ENCODE measurements around the gene NDUFAF4. TPM values are rescaled to one million over a fixed set of nuclear protein-coding genes. Genes with fewer than 3 reads are reported as not detected.
"Not testable (repeated sequence)": the region's sequence is repeated elsewhere in the genome, so short reads cannot be mapped to it uniquely, and the experiment has no call there.

Gene NDUFAF4
- total RNA-seq, 1 experiment from 2014 or later, result 50.9 TPM

DNA sequence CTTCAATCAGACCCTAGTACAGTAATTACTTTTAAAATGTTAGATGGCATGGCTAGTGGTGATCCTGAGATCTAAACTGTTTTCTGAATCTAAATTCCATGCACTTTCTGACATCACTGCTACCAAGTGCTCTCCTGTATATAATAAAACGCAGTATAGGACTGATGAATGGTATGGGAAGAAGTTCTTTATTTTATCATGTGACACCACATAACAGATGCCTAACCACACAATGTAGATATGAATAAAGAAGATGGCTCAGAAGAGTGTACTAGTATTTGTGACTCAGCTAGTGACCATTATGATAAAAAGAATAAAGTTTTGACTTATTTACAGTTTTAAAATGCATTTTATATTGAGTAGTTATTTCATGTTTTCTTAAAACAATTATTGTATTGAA is 8.5 kb downstream of the NDUFAF4 start:
- CTCF ChIA-PET, result no interaction called here
- H3K36me3 Mint-ChIP-seq (ENCODE audit: insufficient read depth, unreplicated experiment), result peaks cover 6% of the 10 kb centered on the region
- H3K9me3 Mint-ChIP-seq (ENCODE audit: low read depth, unreplicated experiment), result no peaks in the 10 kb centered on the region
- H3K4me1 Mint-ChIP-seq (ENCODE audit: low read depth, unreplicated experiment), result no peaks in the 10 kb centered on the region
- intact Hi-C loops (cut with micrococcal nuclease; ENCODE audit: unreplicated experiment), result no loop called here
- no TSS peak for BruUV-seq (replicated peaks)
- DNase-seq, result no peak
- H3K4me3 Mint-ChIP-seq (ENCODE audit: low read depth, unreplicated experiment), result no peak overlapping the region
- H3K27me3 Mint-ChIP-seq (ENCODE audit: unreplicated experiment), result no peaks in the 10 kb centered on the region
- TF ChIP-seq, protein P1, sequence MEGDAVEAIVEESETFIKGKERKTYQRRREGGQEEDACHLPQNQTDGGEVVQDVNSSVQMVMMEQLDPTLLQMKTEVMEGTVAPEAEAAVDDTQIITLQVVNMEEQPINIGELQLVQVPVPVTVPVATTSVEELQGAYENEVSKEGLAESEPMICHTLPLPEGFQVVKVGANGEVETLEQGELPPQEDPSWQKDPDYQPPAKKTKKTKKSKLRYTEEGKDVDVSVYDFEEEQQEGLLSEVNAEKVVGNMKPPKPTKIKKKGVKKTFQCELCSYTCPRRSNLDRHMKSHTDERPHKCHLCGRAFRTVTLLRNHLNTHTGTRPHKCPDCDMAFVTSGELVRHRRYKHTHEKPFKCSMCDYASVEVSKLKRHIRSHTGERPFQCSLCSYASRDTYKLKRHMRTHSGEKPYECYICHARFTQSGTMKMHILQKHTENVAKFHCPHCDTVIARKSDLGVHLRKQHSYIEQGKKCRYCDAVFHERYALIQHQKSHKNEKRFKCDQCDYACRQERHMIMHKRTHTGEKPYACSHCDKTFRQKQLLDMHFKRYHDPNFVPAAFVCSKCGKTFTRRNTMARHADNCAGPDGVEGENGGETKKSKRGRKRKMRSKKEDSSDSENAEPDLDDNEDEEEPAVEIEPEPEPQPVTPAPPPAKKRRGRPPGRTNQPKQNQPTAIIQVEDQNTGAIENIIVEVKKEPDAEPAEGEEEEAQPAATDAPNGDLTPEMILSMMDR (IDR thresholded peaks at IDR 0.05; ENCODE audit: unreplicated experiment), result no peak
- H3K27ac Mint-ChIP-seq (ENCODE audit: unreplicated experiment), result no peak overlapping the region

DNA sequence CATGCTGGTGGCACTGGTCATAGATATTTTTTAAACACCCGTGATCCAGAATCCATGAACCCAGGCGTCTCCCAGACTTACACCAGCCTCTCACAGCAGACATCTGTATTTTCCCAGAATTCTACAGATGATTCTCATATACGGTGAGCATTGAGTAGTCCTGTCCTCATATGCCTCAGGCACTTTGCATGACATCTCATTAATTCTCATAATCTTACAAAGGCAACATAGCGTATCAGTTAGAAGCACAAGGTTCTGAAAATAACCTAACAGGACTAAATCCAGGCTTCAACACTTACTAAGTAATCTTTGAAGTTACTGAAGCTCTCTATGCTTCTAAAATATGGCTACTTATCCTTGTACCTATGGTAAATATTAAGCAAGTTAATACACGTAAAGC is 8.9 kb downstream of the NDUFAF4 start:
- peaks cover 6% of the 10 kb centered on the region for H3K36me3 Mint-ChIP-seq (ENCODE audit: insufficient read depth, unreplicated experiment)
- intact Hi-C loops (cut with micrococcal nuclease; ENCODE audit: unreplicated experiment), result no loop called here
- DNase-seq, result no peak
- no peak overlapping the region for H3K4me3 Mint-ChIP-seq (ENCODE audit: low read depth, unreplicated experiment)
- TF ChIP-seq, protein P1 (IDR thresholded peaks at IDR 0.05; ENCODE audit: unreplicated experiment), result no peak
- H3K9me3 Mint-ChIP-seq (ENCODE audit: low read depth, unreplicated experiment), result no peaks in the 10 kb centered on the region
- no TSS peak for BruUV-seq (replicated peaks)
- no peaks in the 10 kb centered on the region for H3K27me3 Mint-ChIP-seq (ENCODE audit: unreplicated experiment)
- no peaks in the 10 kb centered on the region for H3K4me1 Mint-ChIP-seq (ENCODE audit: low read depth, unreplicated experiment)
- no peak overlapping the region for H3K27ac Mint-ChIP-seq (ENCODE audit: unreplicated experiment)
- CTCF ChIA-PET, result no interaction called here

DNA sequence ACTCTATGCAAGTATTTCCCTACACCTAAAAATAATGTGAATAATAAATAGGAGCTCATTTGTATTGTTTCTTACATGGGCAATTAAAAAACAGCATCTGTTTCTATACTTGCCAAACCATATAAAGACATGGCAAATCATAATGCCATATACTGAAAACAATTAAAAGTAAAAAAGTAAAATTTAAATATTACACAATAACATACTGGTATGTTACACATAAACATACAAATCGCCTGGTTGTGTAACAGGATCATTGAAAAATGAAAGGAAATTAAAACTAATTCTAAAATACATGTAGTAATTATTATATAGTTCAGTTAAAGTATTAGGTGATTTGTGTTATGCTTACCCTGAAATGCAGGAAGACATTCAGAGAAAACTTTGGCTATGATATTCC is 11.2 kb downstream of the NDUFAF4 start:
- intact Hi-C loops (cut with micrococcal nuclease; ENCODE audit: unreplicated experiment), result no loop called here

DNA sequence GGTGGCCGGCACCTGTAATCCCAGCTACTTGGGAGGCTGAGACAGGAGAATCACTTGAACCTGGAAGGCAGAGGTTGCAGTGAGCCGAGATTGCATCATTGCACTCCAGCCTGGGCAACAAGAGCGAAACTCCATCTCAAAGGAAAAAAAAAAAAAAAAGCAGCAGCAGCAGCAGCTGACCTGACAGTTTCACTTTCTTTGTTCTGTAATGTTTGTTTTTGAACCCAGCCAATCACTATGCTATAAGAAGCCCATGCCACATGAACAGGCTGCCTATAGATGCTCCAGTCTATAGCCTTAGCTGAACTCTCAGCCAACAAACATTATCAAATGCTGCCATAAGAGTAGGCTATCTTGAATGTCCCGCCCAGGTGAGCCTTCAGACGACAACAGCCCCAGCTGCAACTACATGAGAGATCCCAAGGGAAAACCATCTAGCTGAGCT is 12.5 kb downstream of the NDUFAF4 start:
- not testable (repeated sequence) for H3K4me1 Mint-ChIP-seq (ENCODE audit: low read depth, unreplicated experiment); BruUV-seq (replicated peaks); H3K9me3 Mint-ChIP-seq (ENCODE audit: low read depth, unreplicated experiment)

More for the DNA sequence above, 11.2 kb downstream of the NDUFAF4 start:
- BruUV-seq (replicated peaks), result no TSS peak
- Mint-ChIP-seq H3K27me3 (ENCODE audit: unreplicated experiment) (no peaks in the 10 kb centered on the region), H3K4me3 (ENCODE audit: low read depth, unreplicated experiment) (no peak overlapping the region), H3K36me3 (ENCODE audit: insufficient read depth, unreplicated experiment) (peaks cover 2% of the 10 kb centered on the region), H3K4me1 (ENCODE audit: low read depth, unreplicated experiment) (no peaks in the 10 kb centered on the region), H3K9me3 (ENCODE audit: low read depth, unreplicated experiment) (no peaks in the 10 kb centered on the region), H3K27ac (ENCODE audit: unreplicated experiment) (no peak overlapping the region)
- CTCF ChIA-PET, result no interaction called here
- DNase-seq, result no peak
- TF ChIP-seq, protein P1 (IDR thresholded peaks at IDR 0.05; ENCODE audit: unreplicated experiment), result no peak

DNA sequence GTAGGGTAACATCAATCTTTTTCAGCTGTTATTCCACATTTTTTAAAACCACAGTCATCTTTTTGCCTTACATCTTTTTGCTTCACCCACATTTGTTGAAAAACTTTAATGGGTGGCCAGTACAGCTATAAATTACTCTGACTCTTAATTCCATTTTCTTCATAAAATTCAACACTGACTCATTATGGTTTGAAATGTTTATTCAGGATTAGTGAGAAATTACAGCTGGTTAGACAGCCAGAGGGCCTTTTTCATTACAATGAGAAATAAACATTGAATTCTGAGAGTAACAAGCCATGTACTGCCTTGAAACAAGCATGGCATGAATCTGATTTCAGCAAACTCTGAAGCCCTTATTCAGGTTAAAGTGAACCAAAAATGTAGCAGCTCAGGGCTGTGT is 19.5 kb downstream of the NDUFAF4 start:
- Mint-ChIP-seq H3K27ac (ENCODE audit: unreplicated experiment) (no peak overlapping the region), H3K4me1 (ENCODE audit: low read depth, unreplicated experiment) (no peaks in the 10 kb centered on the region), H3K27me3 (ENCODE audit: unreplicated experiment) (no peaks in the 10 kb centered on the region), H3K4me3 (ENCODE audit: low read depth, unreplicated experiment) (no peak overlapping the region), H3K36me3 (ENCODE audit: insufficient read depth, unreplicated experiment) (no peaks in the 10 kb centered on the region), H3K9me3 (ENCODE audit: low read depth, unreplicated experiment) (no peaks in the 10 kb centered on the region)
- DNase-seq, result no peak
- no TSS peak for BruUV-seq (replicated peaks)
- TF ChIP-seq, protein P1 (IDR thresholded peaks at IDR 0.05; ENCODE audit: unreplicated experiment), result no peak
- intact Hi-C loops (cut with micrococcal nuclease; ENCODE audit: unreplicated experiment), result no loop called here
- CTCF ChIA-PET, result no interaction called here

More for the DNA sequence above, 12.5 kb downstream of the NDUFAF4 start:
- H3K27ac Mint-ChIP-seq (ENCODE audit: unreplicated experiment); H3K4me3 Mint-ChIP-seq (ENCODE audit: low read depth, unreplicated experiment); H3K27me3 Mint-ChIP-seq (ENCODE audit: unreplicated experiment); DNase-seq; CTCF ChIA-PET; intact Hi-C loops (cut with micrococcal nuclease; ENCODE audit: unreplicated experiment); H3K36me3 Mint-ChIP-seq (ENCODE audit: insufficient read depth, unreplicated experiment): not testable (repeated sequence)

All from Calu3 (cell line).